Stimulated activated CD4-positive, alpha-beta T cell treated with anti-CD3 and anti-CD28 coated beads, TNF-alpha, amount 100 ng/mL, for 24 hours (primary cell): ENCODE data around the gene RTCA.
"Not testable (repeated sequence)": the region's sequence is repeated elsewhere in the genome, so short reads cannot be mapped to it uniquely, and the experiment has no call there.

Experiments used
- DNase-seq, 3 experiments: peaks; one replicate each; pipeline ENCODE4 v3.0.0-alpha.2; 2020; ENCODE audit warnings: low read depth in 3 of 3

RTCA gene

GRCh38 chr1:100265931-100266740 lies at the start of gene RTCA:
Gene RTCA (plus strand): TSS chr1:100266216. CDS start chr1:100266376, 160 bp downstream.
- peak; percentile 91 to 94 (median 93) for DNase-seq

DNA sequence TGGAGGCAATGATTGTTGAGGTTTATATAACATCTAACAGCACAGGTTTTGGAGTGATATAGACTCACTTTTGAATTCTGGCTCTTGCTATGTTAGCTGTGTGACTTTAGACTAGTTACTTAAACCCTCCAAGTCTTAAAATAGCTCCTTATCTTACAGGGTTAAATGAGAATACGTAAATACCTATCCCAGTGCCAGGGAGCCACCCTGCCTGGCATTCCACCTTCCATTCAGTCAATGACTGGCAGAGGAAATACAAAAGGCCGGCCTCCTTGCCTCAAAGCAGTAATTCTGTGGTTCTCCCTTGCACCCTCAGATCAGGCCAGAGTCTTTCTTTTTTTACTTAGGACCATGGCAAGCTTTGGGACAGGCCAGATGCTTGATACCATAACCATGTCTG lies 48.2 kb upstream of the RTCA start:
- no peak for DNase-seq

DNA sequence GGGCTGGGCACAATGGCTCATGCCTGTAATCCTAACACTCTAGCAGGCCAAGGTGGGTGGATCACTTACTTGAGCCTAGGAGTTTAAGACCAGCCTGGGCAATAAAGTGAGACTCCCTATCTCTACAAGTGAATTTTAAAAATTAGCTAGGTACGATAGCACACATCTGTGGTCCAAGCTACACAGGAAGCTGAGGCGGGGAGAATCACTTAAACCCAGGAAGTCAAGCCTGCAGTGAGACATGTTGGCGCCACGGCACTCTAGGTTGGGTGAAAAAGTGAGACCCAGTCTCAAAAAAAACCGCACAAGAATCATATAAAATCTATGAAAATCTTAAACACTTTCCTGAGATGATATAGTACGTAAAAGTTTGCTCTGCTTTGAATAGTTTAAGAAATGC lies 46.6 kb upstream of the RTCA start:
- DNase-seq = no peak

DNA sequence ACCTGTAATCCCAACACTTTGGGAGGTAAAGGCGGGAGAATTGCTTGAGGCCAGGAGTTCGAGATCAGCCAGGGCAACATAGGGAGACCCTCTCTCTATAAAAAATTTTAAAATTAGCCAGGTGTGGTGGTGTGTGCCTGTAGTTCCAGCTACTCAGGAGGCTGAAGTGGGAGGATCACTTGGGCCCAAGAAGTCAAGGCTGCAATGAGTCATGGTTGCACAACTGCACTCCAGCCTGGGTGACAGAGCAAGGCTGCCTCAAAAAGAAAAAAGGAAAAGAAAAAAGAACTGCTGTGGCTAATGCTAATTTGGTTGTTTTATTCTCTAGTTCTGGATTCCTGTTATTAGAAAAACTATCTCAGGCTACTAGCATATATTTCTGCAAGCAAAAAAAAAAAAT lies 46.1 kb upstream of the RTCA start:
- DNase-seq = no peak

DNA sequence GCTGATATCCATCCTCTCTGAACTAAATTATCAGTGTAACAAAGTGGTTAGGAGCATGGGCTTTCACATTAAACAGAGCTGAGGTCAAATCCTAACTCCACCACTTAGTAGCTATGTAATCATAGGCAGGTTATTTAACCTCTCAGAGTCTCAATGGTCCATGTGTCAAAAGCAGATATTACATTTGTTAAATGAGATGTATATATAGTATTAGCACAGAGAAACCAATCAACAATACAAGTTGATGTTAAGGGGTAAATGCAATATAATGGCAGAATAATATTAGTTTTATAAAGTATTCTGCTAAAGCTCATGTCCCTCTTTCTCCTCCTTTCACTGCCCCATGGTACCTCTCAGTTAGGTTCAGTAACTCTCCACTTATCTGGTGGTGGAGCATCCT lies 43.6 kb upstream of the RTCA start:
- no peak for DNase-seq

DNA sequence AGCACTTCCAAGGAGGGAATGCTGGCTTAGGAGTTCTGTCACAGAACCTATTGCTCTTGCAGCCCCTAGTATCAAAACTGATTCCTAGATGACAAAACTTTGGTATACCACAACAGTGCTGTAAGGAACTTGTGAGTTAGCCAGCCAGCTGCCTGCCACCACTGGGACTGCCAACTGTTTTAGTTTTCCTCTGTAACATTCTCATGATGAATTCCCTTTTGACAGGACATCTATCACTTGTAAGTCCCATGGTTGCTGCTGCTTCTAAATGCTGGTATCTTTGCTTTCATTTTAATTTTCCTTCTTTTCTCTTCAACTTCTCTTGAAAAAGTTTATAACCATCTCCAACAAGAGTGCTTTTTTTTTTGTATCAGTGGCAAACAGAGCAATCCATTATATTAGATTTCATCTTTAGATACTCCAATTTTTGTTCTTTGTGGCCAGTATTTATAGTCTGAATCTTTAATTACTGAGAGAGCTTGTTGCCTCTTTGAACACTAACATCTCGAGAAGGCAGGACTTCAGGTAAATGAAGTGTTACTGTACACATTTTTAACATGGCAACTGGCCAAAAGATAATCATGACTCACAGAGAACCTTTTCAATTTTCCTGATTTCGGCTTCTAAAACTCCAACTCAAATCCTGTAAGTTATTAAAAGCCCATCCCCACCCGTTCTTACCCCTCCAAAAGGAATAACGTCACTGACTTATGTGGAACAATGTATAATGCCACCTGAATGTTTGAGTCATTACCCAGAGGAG lies 36.2 kb upstream of the RTCA start:
- no peak for DNase-seq

GRCh38 chr1:100230765-100231164 lies 35.3 kb upstream of the RTCA start:
- no peak for DNase-seq

DNA sequence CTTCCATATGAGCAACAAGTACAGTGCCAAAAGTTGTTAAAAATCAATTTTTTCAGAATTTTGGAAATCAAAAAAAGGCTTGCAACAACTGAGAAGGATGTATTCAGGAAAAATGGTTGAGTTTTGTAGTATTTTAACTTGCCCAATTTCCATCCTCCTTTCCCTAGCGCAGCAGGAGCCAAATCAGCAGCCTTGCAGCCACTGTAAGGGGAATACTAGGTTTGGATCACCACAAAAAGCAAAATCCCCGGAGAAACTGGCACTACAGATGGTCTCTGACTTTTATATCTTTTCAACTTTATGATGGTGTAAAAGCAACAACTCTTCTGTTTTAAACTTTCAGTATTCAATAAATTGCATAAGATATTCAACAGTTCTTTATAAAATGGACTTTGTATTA lies 34.3 kb upstream of the RTCA start:
- DNase-seq = no peak

- DNase-seq = no peak
Observed at GRCh38 chr1:100232156-100232555, 33.9 kb upstream of the RTCA start.

GRCh38 chr1:100233566-100233965 lies 32.5 kb upstream of the RTCA start:
- not testable (repeated sequence) for DNase-seq

- no peak for DNase-seq
Observed at GRCh38 chr1:100234432-100234831, 31.6 kb upstream of the RTCA start.

- DNase-seq = no peak
Observed at GRCh38 chr1:100237091-100237490, 28.9 kb upstream of the RTCA start.

GRCh38 chr1:100239961-100240360 lies 26.1 kb upstream of the RTCA start:
- no peak for DNase-seq

GRCh38 chr1:100240631-100241030 lies 25.4 kb upstream of the RTCA start:
- DNase-seq = no peak

GRCh38 chr1:100246738-100247137 lies 19.3 kb upstream of the RTCA start:
- DNase-seq = no peak

DNA sequence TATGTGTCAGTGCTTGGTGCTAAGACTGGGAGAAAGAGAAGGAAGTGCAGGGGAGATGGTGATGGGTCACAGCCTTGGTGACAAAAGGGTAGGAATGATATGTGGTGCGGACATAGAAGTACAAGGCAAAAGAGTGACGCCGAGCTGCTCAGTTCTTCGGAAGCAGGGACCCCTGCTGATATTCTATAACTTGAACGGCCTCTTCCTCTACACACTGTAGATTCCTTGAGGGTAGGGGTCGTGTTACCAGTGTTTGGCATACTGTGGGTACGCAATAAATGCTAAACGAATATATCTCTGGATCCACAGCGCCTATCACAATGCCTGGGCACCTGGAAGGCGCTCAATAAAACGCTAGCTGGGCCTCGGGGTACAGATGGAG lies 16.9 kb upstream of the RTCA start:
- no peak for DNase-seq

- peak; percentile 87 to 91 (median 87) for DNase-seq
Observed at GRCh38 chr1:100249537-100250257, 16.3 kb upstream of the RTCA start, which contains the start of gene DBT. Gene DBT (minus strand): TSS chr1:100249834. CDS start chr1:100249820, 14 bp downstream.

DNA sequence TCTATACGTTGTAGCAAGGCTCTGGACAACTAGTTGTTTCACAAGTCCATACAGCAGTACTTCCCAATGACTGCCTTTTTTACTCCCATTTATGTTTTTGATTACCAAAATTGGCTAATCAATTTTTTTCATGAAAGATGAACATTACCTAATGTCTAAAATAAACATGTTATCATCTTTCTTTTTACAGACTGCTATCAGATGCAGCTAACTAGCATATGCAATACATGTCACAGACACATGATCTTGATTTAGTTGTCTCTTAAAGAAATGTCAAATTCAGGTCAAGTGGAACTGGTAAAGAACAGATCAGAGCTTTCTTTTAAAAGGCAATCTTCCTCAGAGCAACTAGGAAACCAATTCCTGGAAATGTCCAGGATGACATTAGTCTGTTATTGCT lies 15.8 kb upstream of the RTCA start:
- DNase-seq = no peak

- no peak for DNase-seq
Observed at GRCh38 chr1:100250807-100251206, 15.2 kb upstream of the RTCA start.

DNA sequence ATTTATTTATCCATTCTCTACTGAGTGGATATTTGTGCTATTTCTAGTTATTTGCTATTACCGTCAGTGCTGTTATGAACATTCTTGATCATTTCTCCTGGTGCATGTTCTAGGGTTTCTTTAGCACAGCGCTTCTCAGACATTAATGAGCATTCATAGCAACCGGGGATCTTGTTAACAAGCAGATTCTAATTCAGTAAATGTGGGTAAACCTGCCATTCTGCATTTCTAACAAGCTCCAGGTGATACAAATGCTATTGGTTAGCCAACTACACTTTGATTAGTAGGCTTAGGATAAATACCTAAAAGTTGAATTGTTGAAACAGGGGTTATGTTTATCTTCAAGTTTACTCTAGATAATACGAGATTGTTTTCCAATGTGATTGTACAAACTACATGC lies 13.1 kb upstream of the RTCA start:
- DNase-seq = no peak

DNA sequence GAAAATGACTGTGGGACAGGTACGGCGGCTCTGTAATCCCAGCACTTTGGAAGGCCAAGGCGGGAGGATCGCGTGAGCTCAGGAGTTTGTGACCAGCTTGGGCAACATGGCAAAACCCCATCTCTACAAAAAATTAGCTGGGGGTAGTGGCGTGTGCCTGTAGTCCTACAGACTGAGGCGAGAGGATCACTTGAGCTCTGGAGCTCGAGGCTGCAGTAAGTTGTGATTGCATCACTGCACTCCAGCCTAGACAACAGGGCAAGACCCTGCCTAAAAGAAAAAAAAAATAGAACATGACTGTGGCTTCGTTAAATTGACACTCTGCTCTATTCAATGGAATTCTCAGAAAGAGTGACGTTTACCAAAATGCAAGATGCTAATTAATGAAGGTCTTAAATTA lies 12.5 kb upstream of the RTCA start:
- no peak for DNase-seq

DNA sequence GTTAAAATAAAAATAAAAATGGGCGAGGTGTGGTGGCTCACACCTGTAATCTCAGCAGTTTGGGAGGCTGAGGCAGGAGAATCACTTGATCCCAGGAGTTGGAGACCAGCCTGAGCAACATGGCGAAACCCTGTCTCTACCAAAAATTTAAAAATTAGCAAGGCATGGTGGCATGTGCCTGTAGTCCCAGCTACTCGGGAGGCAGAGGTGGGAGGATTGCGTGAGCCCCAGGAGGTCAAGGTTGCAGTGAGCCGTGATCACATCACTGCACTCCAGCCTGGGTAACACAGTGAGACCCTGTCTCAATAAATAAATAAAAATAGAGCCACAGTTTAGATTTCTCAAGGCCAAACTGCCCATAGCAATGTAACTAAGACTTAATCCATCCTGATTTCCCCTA lies 9.7 kb upstream of the RTCA start:
- not testable (repeated sequence) for DNase-seq
